BLaER1 (cell line): ENCODE measurements around the gene C1RL.
A peak's percentile ranks its signal among the peaks of the same experiment; 100 is the strongest.

Experiments used
- H3K27ac ChIP-seq: shearing (Covaris generic); formaldehyde crosslinking; 2 replicates; pipeline ENCODE4 v1.8.1; 2022
- H3K27me3 ChIP-seq: shearing (Covaris generic); formaldehyde crosslinking; 2 replicates; pipeline ENCODE4 v1.8.1; 2022
- H3K36me3 ChIP-seq: shearing (Covaris generic); formaldehyde crosslinking; 2 replicates; pipeline ENCODE4 v1.8.1; 2022
- H3K4me1 ChIP-seq: shearing (Covaris generic); formaldehyde crosslinking; 2 replicates; pipeline ENCODE4 v1.8.1; 2022
- H3K4me2 ChIP-seq: shearing (Covaris generic); formaldehyde crosslinking; 2 replicates; pipeline ENCODE4 v1.8.1; 2022
- H3K4me3 ChIP-seq: shearing (Covaris generic); formaldehyde crosslinking; 2 replicates; pipeline ENCODE4 v1.8.1; 2022
- H3K9ac ChIP-seq: shearing (Covaris generic); formaldehyde crosslinking; 2 replicates; pipeline ENCODE4 v1.8.1; 2022
- H3K9me3 ChIP-seq: shearing (Covaris generic); formaldehyde crosslinking; 2 replicates; pipeline ENCODE4 v1.8.1; 2022
- H4K20me1 ChIP-seq: shearing (Covaris generic); formaldehyde crosslinking; 2 replicates; pipeline ENCODE4 v1.8.1; 2022
- Cebpa-rat ChIP-seq: shearing (Covaris generic); IDR thresholded peaks from 2 replicates; pipeline ENCODE4 v1.8.1; 2022

Gene C1RL

DNA sequence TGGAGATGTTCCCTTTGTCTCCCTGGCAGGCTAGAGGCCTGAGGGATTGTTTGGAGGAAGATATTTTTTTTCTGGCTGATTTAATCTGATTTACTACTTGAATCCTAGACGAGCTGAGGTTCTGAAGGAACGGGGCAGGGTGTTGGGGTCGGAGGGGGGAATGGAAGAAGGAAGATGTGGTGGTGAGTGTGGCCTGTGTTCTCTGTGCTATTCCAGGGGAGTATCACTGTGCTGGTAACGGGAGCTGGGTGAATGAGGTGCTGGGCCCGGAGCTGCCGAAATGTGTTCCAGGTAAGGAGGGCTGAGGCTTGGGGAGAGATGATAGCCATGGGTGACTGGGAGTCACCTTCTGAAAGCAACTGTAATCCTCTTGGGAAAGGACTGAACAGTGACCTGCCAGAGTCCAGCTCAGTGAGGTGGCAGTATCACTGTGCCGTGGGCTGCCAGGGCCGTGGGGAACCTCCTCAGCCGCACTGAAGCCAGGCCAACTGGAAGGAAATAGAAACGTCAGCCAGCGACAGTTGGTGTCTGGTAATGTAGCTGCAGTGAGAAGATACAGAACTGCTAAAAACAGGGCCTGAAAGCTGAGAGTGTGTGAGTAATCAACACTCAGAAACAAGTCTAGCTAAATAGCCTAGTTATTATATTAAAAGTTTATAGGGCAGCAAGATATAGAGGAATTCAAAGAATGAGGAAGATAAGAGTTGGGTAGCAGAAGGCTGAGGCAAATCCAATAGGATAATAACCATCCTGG lies 40.6 kb downstream of the C1RL start:
- Histone ChIP-seq H3K4me1 (peaks cover 10% of the 10 kb centered on the region), H3K36me3 (no peaks in the 10 kb centered on the region), H3K4me3 (no peak overlapping the region), H4K20me1 (no peaks in the 10 kb centered on the region), H3K9me3 (no peaks in the 10 kb centered on the region), H3K27me3 (no peaks in the 10 kb centered on the region), H3K4me2 (no peak overlapping the region), H3K27ac (no peak overlapping the region), H3K9ac (no peak overlapping the region)
- TF ChIP-seq Cebpa-rat: no peak

DNA sequence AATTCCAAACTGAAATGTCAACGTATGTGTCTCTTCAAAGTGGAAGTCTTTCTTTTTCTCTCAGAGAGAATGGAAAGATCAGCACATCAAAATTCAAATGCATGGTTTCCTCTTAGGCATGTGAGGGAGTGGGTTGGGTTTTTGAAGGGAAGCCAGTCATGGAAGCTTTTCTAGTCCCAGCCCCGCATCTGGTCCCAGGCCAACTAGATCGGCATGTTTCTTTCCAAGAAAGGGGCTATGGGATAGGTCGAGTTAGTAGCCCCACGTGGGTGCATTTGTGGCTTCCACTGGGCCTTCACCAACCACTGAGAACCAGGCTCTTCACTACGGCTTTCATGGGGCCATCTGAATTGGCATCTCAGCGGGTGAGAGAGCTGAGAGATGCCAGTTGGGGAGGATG lies 41.9 kb downstream of the C1RL start:
- Histone ChIP-seq H3K36me3 (no peaks in the 10 kb centered on the region), H3K27me3 (no peaks in the 10 kb centered on the region), H3K4me2 (no peak overlapping the region), H3K4me1 (peaks cover 10% of the 10 kb centered on the region), H3K9ac (no peak overlapping the region), H3K27ac (no peak overlapping the region), H4K20me1 (no peaks in the 10 kb centered on the region), H3K9me3 (no peaks in the 10 kb centered on the region), H3K4me3 (no peak overlapping the region)
- TF ChIP-seq Cebpa-rat: no peak

DNA sequence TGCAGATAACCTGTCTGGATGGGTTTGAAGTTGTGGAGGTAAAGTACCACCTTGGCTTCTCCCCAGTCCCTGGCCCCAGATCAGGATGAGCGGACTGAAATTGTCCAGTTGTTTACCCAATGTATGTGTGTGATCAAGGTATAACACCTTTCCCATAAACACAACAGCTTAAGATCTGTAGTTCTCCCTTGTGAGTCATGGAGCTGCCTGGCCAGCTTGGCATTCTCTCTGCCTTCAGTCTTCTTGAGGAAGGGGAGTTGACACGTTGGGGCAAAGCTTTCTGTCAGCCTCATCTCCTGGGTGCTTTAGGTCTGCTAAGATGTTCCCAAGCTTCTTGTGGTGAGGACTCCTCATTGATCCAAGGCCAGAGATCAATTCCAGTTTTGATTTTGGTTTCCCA lies 42.4 kb downstream of the C1RL start:
- no peak overlapping the region for H3K4me3 ChIP-seq
- no peaks in the 10 kb centered on the region for H4K20me1 ChIP-seq
- H3K27me3 ChIP-seq: no peaks in the 10 kb centered on the region
- H3K4me2 ChIP-seq: no peak overlapping the region
- H3K9ac ChIP-seq: no peak overlapping the region
- no peaks in the 10 kb centered on the region for H3K36me3 ChIP-seq
- no peaks in the 10 kb centered on the region for H3K9me3 ChIP-seq
- peaks cover 10% of the 10 kb centered on the region for H3K4me1 ChIP-seq
- no peak for TF ChIP-seq Cebpa-rat
- H3K27ac ChIP-seq: no peak overlapping the region

DNA sequence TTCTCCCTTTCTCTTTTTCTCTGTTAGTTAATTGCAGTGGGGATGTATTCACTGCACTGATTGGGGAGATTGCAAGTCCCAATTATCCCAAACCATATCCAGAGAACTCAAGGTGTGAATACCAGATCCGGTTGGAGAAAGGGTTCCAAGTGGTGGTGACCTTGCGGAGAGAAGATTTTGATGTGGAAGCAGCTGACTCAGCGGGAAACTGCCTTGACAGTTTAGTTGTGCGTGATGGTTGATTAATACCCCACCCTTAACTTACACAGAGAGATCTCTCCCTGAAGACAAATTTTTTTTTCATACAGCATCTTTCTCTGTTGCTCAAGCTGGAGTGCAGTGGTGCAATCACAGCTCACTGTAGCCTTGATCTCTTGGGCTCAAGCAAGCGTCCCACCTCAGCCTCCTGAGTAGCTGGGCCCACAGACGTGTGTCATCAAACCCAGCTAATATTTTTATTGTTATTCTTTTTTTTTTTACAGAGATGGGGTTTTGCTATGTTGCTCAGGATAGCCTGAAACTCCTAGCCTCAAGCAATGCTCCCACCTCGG lies 43.9 kb downstream of the C1RL start:
- no peak overlapping the region for H3K9ac ChIP-seq
- no peaks in the 10 kb centered on the region for H3K9me3 ChIP-seq
- peaks cover 10% of the 10 kb centered on the region for H3K4me1 ChIP-seq
- no peak overlapping the region for H3K4me3 ChIP-seq
- H3K27ac ChIP-seq: no peak overlapping the region
- no peak for TF ChIP-seq Cebpa-rat
- no peaks in the 10 kb centered on the region for H3K27me3 ChIP-seq
- H3K4me2 ChIP-seq: peak overlapping the region; percentile 42
- H3K36me3 ChIP-seq: no peaks in the 10 kb centered on the region
- H4K20me1 ChIP-seq: no peaks in the 10 kb centered on the region

DNA sequence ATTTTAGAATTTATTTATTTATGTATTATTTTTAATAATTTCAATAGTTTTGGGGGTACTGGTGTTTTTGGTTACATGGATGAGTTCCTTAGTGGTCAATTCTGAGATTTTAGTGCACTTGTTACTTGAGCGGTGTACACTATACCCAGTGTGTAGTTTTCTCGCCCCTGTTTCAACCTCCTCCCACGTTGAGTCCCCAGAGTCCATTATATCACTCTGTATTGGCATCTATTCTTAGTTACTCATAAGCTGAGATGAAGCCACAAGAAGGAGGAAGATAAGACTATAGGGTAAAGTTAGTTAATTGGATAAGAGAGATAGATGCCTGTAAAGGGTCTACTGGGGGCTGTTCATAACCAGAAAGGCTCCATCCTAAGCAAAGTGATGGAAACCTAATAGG lies 44.5 kb downstream of the C1RL start:
- Histone ChIP-seq H3K4me3 (no peak overlapping the region), H4K20me1 (no peaks in the 10 kb centered on the region), H3K27ac (no peak overlapping the region), H3K36me3 (no peaks in the 10 kb centered on the region), H3K9ac (no peak overlapping the region), H3K9me3 (no peaks in the 10 kb centered on the region), H3K4me1 (peaks cover 10% of the 10 kb centered on the region), H3K4me2 (peak overlapping the region; percentile 42), H3K27me3 (no peaks in the 10 kb centered on the region)
- no peak for TF ChIP-seq Cebpa-rat

DNA sequence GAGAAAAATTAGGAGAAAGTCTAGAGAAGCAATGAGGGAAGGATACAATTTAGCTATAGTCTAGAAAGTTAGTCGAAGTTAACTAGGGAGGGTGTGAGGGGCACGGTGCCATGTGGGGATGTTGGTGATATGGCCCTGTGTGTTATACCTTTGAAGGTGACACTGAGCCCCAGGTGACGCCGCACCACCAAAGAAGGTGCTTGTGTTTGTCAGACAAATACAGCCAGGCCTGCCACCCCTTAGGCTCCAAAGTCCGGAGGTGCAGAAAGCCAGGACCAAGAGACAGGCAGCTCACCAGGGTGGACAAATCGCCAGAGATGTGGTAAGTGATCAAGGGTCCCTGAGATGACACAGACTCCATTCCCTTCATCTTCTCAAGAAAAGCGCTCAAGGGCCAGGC lies 47.4 kb downstream of the C1RL start:
- Histone ChIP-seq H3K4me2 (no peak overlapping the region), H3K36me3 (no peaks in the 10 kb centered on the region), H3K4me1 (peaks cover 10% of the 10 kb centered on the region), H3K4me3 (no peak overlapping the region), H3K27me3 (no peaks in the 10 kb centered on the region), H3K9ac (no peak overlapping the region), H4K20me1 (no peaks in the 10 kb centered on the region), H3K9me3 (no peaks in the 10 kb centered on the region), H3K27ac (no peak overlapping the region)
- TF ChIP-seq Cebpa-rat: no peak

DNA sequence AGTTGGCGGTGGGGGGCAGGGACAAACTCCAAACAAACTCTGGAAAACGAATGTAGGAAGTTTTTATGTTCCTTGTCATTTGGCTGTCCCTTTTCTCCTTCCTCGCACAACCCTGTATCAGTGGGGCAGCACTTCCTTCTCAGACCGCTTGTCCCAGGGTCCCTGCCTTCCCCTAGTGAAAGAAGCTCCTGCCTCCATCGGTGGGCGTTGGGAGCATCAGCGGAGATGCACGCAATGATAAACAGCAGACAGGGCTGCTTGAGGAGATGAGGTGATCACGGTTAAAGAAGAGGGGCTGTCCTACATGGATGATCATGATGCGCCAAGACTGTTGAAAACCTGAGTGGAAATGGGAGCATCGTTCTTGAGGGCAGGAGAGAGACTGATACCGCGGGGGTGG lies 47.9 kb downstream of the C1RL start:
- no peak overlapping the region for H3K4me2 ChIP-seq
- peaks cover 10% of the 10 kb centered on the region for H3K4me1 ChIP-seq
- H3K27ac ChIP-seq: no peak overlapping the region
- H4K20me1 ChIP-seq: no peaks in the 10 kb centered on the region
- no peak for TF ChIP-seq Cebpa-rat
- no peak overlapping the region for H3K9ac ChIP-seq
- H3K4me3 ChIP-seq: no peak overlapping the region
- no peaks in the 10 kb centered on the region for H3K9me3 ChIP-seq
- no peaks in the 10 kb centered on the region for H3K36me3 ChIP-seq
- H3K27me3 ChIP-seq: no peaks in the 10 kb centered on the region

DNA sequence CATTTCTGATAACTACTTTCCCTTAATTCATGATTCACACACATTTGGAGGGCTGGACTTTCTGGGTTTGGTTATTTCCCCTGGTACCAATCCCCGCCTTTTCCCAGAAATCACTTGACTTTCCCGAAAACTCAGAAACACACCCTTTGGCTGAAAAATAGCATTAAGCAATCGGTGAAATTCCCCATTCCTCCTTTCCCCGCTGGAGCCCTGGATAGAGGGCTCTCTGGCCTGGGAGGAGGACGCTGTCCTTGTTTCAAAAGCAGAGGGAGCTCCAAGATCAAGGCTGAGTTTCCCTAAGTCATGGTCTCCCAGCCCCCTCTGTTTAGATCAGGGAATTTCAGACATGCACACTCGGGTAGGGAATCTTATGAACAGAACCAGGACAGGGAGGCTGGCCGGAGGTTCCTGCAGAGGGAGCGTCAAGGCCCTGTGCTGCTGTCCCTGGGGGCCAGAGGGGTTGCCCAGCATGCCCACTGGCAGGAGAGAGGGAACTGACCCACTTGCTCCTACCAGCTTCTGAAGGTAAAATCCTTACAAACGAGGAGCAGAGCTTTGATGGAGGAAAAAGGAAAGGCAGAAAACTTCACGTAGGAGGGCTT lies 48.6 kb downstream of the C1RL start, which contains the start of gene C1S:
TSS of gene C1S (plus strand) at position 366 of the 602 bp plus-strand sequence. CDS start 1,195 bp downstream, outside the sequence.
- Histone ChIP-seq H3K27me3 (no peaks in the 10 kb centered on the region), H4K20me1 (no peaks in the 10 kb centered on the region), H3K4me1 (peaks cover 10% of the 10 kb centered on the region), H3K9ac (no peak within 1 kb of the TSS), H3K36me3 (no peaks in the 10 kb centered on the region), H3K4me3 (no peak within 1 kb of the TSS), H3K27ac (no peak within 1 kb of the TSS), H3K9me3 (no peaks in the 10 kb centered on the region), H3K4me2 (no peak within 1 kb of the TSS)
- TF ChIP-seq Cebpa-rat: no peak

DNA sequence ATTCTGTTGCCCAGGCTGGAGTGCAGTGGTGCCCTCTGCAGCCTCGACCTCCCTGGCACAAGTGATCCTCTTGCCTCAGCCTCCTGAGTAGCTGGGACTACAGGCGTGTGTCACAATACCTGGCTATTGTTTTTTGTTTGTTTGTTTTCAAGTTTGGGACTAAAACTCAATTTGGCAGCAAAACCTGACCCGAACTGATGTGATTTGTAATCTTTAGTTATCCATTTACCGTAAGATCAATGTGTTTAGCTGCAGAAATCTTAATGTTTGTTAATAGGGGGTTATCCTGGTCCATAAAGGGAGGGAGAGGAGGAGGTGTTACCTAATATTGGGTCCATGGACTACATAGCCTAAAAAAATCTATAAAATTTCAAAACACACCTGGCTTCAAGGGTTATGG lies 49.2 kb downstream of the C1RL start:
- no peaks in the 10 kb centered on the region for H3K27me3 ChIP-seq
- no peaks in the 10 kb centered on the region for H4K20me1 ChIP-seq
- no peak overlapping the region for H3K4me3 ChIP-seq
- H3K9ac ChIP-seq: no peak overlapping the region
- H3K4me2 ChIP-seq: no peak overlapping the region
- H3K4me1 ChIP-seq: peaks cover 7% of the 10 kb centered on the region
- TF ChIP-seq Cebpa-rat: no peak
- H3K9me3 ChIP-seq: no peaks in the 10 kb centered on the region
- H3K27ac ChIP-seq: no peak overlapping the region
- H3K36me3 ChIP-seq: no peaks in the 10 kb centered on the region

DNA sequence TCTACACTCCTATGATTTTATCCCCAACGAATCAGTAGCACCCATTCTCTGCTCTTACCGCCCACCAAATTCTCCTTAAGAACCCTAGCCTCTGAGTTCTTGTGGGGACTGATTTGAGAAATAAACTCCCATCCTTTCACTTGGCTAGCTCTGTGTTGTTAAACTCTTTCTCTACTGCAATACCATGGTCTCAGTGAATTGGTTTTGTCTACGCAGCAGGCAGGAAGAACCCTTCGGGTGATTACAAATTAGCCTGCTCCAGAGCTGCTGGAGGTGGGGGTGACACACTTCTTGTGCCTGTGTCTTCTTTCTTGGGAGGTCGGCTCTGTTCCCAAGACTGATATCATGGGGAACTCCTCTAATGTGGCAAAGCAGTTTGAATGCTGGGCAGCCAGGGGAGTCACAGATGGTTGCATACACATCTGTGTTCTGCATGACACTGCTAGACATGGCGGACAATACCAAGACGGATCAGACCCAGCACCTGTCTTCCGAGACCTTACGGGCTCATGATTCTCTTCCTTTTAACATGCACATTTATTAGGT lies 50.1 kb downstream of the C1RL start:
- no peaks in the 10 kb centered on the region for H3K36me3 ChIP-seq
- no peak overlapping the region for H3K27ac ChIP-seq
- H3K4me1 ChIP-seq: no peaks in the 10 kb centered on the region
- no peak overlapping the region for H3K9ac ChIP-seq
- H3K4me2 ChIP-seq: no peak overlapping the region
- H3K9me3 ChIP-seq: no peaks in the 10 kb centered on the region
- no peak for TF ChIP-seq Cebpa-rat
- H3K4me3 ChIP-seq: no peak overlapping the region
- H4K20me1 ChIP-seq: no peaks in the 10 kb centered on the region
- no peaks in the 10 kb centered on the region for H3K27me3 ChIP-seq
